Uterus (tissue), 2 donors: ENCODE measurements around the gene C2CD3.

Source experiments
- POLR2A ChIP-seq, 2 donors: fragments of 450-650 bp; IDR thresholded peaks; one replicate each; pipeline ENCODE4 v1.6.1; 2016; ENCODE audit warnings: antibody characterized with exemption in 2 of 2, mild to moderate bottlenecking in 1 of 2, moderate library complexity in 1 of 2
- TF ChIP-seq, protein P1 (sequence below), 4 experiments: fragments of 200-600 bp in 2 of 4; fragments of 450-650 bp in 2 of 4; sonication (generic) in 2 of 4; IDR thresholded peaks; one replicate each; pipeline ENCODE4 v1.5.1; 2016 to 2019; ENCODE audit warnings: antibody characterized with exemption in 4 of 4, mild to moderate bottlenecking in 2 of 4, moderate library complexity in 1 of 4

DNA sequence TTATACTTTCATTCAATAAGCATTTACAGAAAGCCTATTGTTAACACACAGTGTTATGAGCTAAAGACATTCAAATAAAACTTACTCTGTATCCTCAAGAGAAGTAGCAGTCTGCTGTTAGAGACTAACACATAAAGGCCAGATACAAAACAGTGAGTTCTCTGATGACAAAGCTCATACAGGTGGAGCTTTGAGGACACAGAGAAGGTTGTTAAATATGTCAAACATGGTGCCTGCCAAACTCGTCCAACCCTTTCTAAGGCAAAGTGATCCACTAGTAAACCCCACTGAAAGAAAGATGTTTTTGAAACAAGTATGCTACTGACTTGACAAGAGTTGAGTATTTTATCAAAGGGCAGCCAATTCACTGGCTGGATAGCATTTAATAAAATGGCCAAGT is 70.1 kb downstream of the C2CD3 start:
- no peak for TF ChIP-seq POLR2A (IDR thresholded peaks at IDR 0.05)
- TF ChIP-seq, protein P1, sequence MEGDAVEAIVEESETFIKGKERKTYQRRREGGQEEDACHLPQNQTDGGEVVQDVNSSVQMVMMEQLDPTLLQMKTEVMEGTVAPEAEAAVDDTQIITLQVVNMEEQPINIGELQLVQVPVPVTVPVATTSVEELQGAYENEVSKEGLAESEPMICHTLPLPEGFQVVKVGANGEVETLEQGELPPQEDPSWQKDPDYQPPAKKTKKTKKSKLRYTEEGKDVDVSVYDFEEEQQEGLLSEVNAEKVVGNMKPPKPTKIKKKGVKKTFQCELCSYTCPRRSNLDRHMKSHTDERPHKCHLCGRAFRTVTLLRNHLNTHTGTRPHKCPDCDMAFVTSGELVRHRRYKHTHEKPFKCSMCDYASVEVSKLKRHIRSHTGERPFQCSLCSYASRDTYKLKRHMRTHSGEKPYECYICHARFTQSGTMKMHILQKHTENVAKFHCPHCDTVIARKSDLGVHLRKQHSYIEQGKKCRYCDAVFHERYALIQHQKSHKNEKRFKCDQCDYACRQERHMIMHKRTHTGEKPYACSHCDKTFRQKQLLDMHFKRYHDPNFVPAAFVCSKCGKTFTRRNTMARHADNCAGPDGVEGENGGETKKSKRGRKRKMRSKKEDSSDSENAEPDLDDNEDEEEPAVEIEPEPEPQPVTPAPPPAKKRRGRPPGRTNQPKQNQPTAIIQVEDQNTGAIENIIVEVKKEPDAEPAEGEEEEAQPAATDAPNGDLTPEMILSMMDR (IDR thresholded peaks at IDR 0.05): no peak
